ENCODE results near the gene TSPAN13.

DNA sequence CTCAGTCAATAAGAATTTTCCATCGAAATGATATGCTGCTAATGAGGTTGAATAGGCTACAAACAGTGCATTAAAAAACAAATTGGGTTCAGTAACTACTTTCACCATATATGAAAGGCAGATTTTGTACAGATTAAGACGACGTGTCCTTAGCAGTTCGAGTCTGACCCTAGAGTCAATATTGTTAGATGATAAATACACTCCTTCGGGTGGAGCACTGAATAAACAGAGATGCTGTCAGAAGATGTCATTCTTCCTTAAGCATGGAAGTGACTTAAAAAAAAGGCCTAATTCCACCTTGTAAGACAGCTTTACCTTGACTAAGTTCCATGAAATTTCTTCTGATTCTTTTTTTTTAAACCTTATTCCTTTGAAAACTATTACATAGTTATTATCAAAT, 57.0 kb downstream of the TSPAN13 start:
- TF ChIP-seq POLR2A (IDR thresholded peaks at IDR 0.05) = no peak
- TF ChIP-seq, protein P1, sequence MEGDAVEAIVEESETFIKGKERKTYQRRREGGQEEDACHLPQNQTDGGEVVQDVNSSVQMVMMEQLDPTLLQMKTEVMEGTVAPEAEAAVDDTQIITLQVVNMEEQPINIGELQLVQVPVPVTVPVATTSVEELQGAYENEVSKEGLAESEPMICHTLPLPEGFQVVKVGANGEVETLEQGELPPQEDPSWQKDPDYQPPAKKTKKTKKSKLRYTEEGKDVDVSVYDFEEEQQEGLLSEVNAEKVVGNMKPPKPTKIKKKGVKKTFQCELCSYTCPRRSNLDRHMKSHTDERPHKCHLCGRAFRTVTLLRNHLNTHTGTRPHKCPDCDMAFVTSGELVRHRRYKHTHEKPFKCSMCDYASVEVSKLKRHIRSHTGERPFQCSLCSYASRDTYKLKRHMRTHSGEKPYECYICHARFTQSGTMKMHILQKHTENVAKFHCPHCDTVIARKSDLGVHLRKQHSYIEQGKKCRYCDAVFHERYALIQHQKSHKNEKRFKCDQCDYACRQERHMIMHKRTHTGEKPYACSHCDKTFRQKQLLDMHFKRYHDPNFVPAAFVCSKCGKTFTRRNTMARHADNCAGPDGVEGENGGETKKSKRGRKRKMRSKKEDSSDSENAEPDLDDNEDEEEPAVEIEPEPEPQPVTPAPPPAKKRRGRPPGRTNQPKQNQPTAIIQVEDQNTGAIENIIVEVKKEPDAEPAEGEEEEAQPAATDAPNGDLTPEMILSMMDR (IDR thresholded peaks at IDR 0.05) = no peak
